Neural cell (in vitro differentiated cells): ENCODE measurements around the gene CFTR.

Experiments
- CTCF ChIP-seq: fragments of 450-650 bp; IDR thresholded peaks from 2 replicates; pipeline ENCODE4 v1.5.1; 2014; ENCODE audit warnings: antibody characterized with exemption, mild to moderate bottlenecking, moderate library complexity; ENCODE audit not compliant: poor library complexity, severe bottlenecking
- EZH2 ChIP-seq: fragments of 200-600, 300-800 bp; shearing (Covaris generic), sonication (generic); IDR thresholded peaks from 2 replicates; pipeline ENCODE4 v1.6.1; 2014; ENCODE audit warnings: antibody characterized with exemption, low read length, borderline replicate concordance, mild to moderate bottlenecking; ENCODE audit not compliant: insufficient read depth, poor library complexity, severe bottlenecking

- TF ChIP-seq CTCF (no peak), EZH2 (no peak)
These were observed 33.5 kb upstream of the CFTR start for GRCh38 chr7:117446220-117446815.
